ENCODE results near the gene HSD17B8.

DNA sequence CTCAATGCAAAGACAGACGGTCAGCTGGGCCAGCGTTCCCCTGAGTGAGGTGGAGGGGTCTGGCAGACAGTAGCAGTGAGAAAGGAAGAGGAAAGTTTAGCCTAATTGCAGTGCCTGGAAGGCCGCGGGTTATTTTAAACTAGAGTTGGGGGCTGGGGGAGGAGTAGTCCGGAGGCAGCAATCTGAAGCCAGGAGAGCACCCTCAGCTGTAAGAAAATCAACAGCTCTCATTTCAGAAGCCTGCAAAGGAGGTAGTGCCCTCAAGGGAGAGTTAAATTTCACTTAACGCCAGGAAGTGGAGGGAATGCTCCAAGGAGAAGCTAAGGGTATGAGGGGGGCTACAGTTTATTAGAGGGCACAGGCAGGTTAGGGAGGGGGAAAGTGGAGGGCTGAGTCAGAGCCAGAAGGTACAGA lies 30.8 kb downstream of the HSD17B8 start:
- TF ChIP-seq, protein P1, sequence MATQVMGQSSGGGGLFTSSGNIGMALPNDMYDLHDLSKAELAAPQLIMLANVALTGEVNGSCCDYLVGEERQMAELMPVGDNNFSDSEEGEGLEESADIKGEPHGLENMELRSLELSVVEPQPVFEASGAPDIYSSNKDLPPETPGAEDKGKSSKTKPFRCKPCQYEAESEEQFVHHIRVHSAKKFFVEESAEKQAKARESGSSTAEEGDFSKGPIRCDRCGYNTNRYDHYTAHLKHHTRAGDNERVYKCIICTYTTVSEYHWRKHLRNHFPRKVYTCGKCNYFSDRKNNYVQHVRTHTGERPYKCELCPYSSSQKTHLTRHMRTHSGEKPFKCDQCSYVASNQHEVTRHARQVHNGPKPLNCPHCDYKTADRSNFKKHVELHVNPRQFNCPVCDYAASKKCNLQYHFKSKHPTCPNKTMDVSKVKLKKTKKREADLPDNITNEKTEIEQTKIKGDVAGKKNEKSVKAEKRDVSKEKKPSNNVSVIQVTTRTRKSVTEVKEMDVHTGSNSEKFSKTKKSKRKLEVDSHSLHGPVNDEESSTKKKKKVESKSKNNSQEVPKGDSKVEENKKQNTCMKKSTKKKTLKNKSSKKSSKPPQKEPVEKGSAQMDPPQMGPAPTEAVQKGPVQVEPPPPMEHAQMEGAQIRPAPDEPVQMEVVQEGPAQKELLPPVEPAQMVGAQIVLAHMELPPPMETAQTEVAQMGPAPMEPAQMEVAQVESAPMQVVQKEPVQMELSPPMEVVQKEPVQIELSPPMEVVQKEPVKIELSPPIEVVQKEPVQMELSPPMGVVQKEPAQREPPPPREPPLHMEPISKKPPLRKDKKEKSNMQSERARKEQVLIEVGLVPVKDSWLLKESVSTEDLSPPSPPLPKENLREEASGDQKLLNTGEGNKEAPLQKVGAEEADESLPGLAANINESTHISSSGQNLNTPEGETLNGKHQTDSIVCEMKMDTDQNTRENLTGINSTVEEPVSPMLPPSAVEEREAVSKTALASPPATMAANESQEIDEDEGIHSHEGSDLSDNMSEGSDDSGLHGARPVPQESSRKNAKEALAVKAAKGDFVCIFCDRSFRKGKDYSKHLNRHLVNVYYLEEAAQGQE (IDR thresholded peaks at IDR 0.05; ENCODE audit: insufficient replicate concordance, low read depth), result no peak
- TF ChIP-seq, protein P2, sequence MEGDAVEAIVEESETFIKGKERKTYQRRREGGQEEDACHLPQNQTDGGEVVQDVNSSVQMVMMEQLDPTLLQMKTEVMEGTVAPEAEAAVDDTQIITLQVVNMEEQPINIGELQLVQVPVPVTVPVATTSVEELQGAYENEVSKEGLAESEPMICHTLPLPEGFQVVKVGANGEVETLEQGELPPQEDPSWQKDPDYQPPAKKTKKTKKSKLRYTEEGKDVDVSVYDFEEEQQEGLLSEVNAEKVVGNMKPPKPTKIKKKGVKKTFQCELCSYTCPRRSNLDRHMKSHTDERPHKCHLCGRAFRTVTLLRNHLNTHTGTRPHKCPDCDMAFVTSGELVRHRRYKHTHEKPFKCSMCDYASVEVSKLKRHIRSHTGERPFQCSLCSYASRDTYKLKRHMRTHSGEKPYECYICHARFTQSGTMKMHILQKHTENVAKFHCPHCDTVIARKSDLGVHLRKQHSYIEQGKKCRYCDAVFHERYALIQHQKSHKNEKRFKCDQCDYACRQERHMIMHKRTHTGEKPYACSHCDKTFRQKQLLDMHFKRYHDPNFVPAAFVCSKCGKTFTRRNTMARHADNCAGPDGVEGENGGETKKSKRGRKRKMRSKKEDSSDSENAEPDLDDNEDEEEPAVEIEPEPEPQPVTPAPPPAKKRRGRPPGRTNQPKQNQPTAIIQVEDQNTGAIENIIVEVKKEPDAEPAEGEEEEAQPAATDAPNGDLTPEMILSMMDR (IDR thresholded peaks at IDR 0.05; ENCODE audit: insufficient read depth, low read length), result no peak
- TF ChIP-seq POLR2AphosphoS5 (IDR thresholded peaks at IDR 0.05; ENCODE audit: low read depth), result no peak
- TF ChIP-seq GABPA (IDR thresholded peaks at IDR 0.05; ENCODE audit: low read depth), result no peak
- TF ChIP-seq SPI1 (IDR thresholded peaks at IDR 0.05; ENCODE audit: borderline replicate concordance, low read depth), result no peak
